Right hindlimb (tissue), 1 donor: Measurements from ENCODE around the gene SYTL2.
"Not testable (repeated sequence)": the region's sequence is repeated elsewhere in the genome, so short reads cannot be mapped to it uniquely, and the experiment has no call there.

Experiments
- DNase-seq: peaks from one replicate; pipeline ENCODE4 v3.0.0-alpha.2; 2018

Gene SYTL2

GRCh38 chr11:85682330-85683305, 128.3 kb downstream of the SYTL2 start:
- peak; percentile 89 for DNase-seq

- DNase-seq, result no peak
Observed at GRCh38 chr11:85680897-85681296, 130.0 kb downstream of the SYTL2 start.

GRCh38 chr11:85679576-85679975, 131.4 kb downstream of the SYTL2 start:
- no peak for DNase-seq

- DNase-seq, result no peak
Observed at GRCh38 chr11:85673393-85673792, 137.5 kb downstream of the SYTL2 start.

GRCh38 chr11:85672105-85672902, 138.6 kb downstream of the SYTL2 start:
- DNase-seq, result no peak

- DNase-seq, result not testable (repeated sequence)
Observed at GRCh38 chr11:85670949-85671663, 139.8 kb downstream of the SYTL2 start.

GRCh38 chr11:85668157-85668556, 142.8 kb downstream of the SYTL2 start:
- DNase-seq, result no peak

GRCh38 chr11:85666687-85667086, 144.3 kb downstream of the SYTL2 start:
- no peak for DNase-seq

- no peak for DNase-seq
Observed at GRCh38 chr11:85665733-85666132, 145.2 kb downstream of the SYTL2 start.

GRCh38 chr11:85664615-85665481, 146.1 kb downstream of the SYTL2 start, which contains the start of gene CREBZF:
TSS of gene CREBZF (minus strand) at chr11:85665129. CDS start at chr11:85664875, 254 bp downstream.
- peak; percentile 97 for DNase-seq

- DNase-seq, result peak; percentile 84
Observed at GRCh38 chr11:85663753-85664614, 147.0 kb downstream of the SYTL2 start.

- no peak for DNase-seq
Observed at GRCh38 chr11:85663080-85663752, 147.7 kb downstream of the SYTL2 start.

- DNase-seq, result no peak
Observed at GRCh38 chr11:85661972-85662664, 148.8 kb downstream of the SYTL2 start.

- DNase-seq, result no peak
Observed at GRCh38 chr11:85658180-85658579, 152.8 kb downstream of the SYTL2 start.

- no peak for DNase-seq
Observed at GRCh38 chr11:85656777-85657176, 154.2 kb downstream of the SYTL2 start.

- not testable (repeated sequence) for DNase-seq
Observed at GRCh38 chr11:85654343-85654742, 156.6 kb downstream of the SYTL2 start.

GRCh38 chr11:85652786-85653447, 158.0 kb downstream of the SYTL2 start:
- no peak for DNase-seq

- DNase-seq, result no peak
Observed at GRCh38 chr11:85651118-85651517, 159.8 kb downstream of the SYTL2 start.
